GM18868 (cell line): Measurements from ENCODE around the gene UGT3A1.

Source experiments
- ATAC-seq: cut with Tn5 transposase; IDR thresholded peaks from one replicate; pipeline ENCODE4 v1.9.1; 2021; ENCODE audit warnings: mild to moderate bottlenecking, moderate library complexity; ENCODE audit not compliant: unreplicated experiment

Gene UGT3A1

DNA sequence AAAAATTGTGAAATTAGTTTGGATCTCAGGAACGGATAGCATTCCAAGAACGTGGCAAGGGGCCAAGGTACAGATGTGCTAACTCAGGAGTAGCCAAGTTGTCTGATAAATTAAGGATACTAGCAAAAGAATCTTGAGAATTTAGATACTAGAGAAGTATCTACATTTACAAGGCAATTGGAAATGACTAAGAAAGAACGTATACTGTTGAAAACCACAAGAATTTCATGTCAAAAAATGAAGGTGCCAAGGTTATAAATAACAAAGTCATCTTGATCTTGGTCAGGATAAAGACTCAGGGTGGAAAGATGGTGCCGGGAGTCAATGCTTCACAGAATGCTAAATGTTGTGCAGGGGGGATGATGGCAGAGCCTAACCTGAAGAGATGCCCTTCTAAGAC lies 72.0 kb downstream of the UGT3A1 start:
- no peak for ATAC-seq

DNA sequence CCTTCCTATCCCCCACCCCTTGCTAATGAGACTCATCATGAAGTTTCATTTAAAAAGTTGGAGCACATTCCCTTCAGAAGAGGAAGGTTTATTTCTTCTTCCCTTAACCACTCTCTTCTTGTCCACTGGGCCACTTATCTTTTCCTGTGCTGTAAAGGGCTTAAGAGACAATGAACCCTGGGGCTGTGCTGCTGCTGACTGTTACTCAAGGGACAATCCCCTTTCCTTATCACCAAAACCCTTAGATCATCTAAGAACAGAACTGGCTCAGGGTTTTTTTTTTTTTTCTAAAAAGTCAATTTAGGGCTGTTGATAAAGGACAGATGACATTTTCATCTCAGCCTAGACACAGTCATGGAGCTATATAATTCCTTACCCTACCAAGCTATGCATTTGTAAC lies 82.4 kb downstream of the UGT3A1 start:
- ATAC-seq = no peak

- ATAC-seq = no peak
Measured at GRCh38 chr5:35908228-35908627, 83.0 kb downstream of the UGT3A1 start.

GRCh38 chr5:35904443-35905132 lies 86.6 kb downstream of the UGT3A1 start:
- ATAC-seq = peak; percentile 71

- no peak for ATAC-seq
Measured at GRCh38 chr5:35903631-35904203, 87.5 kb downstream of the UGT3A1 start.

- ATAC-seq = peak; percentile 73
Measured at GRCh38 chr5:35902046-35902672, 89.0 kb downstream of the UGT3A1 start.
